Renal cortex interstitium (tissue), 11 donors: ENCODE measurements around the gene TMEM117. TPM values are rescaled to one million over a fixed set of nuclear protein-coding genes. Genes with fewer than 3 reads are reported as not detected.
A peak's percentile ranks its signal among the peaks of the same experiment; 100 is the strongest.
"Not testable (repeated sequence)": the region's sequence is repeated elsewhere in the genome, so short reads cannot be mapped to it uniquely, and the experiment has no call there.

Experiments
- DNase-seq, 11 donors: peaks; one replicate each; pipeline ENCODE4 v3.0.0-alpha.2; 2013; ENCODE audit warnings: low read depth in 9 of 11, low spot score in 4 of 11; ENCODE audit errors: extremely low read depth in 1 of 11
- polyA plus RNA-seq, 3 donors: library from polyadenylated mRNA; unstranded; fragments of 120-200 nt; gene quantifications; one replicate each; pipeline ENCODE4 v1.2.1, GENCODE V29; 2013; ENCODE audit not compliant: insufficient read length in 3 of 3

TMEM117 gene
- polyA plus RNA-seq, 3 donors = 11.5 to 12.4 (median 12.3) TPM

DNA sequence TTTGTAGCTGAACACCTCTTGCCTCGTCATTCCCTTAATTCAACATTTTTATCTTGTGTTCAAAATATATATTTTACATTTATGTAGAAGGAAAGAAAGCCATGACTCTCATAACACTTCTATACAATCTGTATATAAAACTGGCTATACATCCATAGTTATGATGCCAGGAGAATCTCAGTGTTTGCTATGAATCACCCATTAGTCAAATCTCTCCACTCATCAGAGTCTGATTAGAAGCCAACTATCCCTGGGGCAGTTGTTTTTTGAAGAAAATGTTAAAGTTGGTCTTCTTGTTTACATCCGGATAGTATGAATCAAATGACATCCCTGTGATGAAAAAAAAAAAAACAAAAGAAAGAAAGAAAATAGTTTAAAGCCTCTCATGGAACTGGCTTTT is 536.4 kb downstream of the TMEM117 start:
- no peak for DNase-seq

- DNase-seq = no peak
These were observed 539.8 kb downstream of the TMEM117 start for GRCh38 chr12:44375694-44376093.

- DNase-seq = no peak
These were observed 541.7 kb downstream of the TMEM117 start for GRCh38 chr12:44377443-44378187.

DNA sequence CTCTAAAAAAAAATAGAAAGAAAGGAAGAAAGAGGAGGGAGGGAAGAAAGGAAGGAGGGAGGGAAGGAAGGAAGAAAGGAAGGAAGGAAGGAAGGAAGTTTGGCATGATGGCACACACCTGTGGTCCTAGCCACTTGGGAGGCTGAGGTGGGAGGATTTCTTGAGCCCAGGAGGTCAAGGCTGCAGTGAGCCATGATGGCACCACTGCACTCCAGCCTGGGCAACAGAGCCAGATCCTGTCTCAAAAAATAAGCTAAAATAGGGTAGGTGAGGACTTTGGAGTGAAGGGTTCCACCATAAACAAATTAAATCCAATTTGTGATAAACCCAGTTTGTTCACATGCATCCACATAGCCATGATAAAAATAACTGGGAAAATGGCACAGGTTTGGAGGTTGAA is 543.2 kb downstream of the TMEM117 start:
- DNase-seq = not testable (repeated sequence)

- DNase-seq = no peak
These were observed 544.0 kb downstream of the TMEM117 start for GRCh38 chr12:44379831-44380230.

DNA sequence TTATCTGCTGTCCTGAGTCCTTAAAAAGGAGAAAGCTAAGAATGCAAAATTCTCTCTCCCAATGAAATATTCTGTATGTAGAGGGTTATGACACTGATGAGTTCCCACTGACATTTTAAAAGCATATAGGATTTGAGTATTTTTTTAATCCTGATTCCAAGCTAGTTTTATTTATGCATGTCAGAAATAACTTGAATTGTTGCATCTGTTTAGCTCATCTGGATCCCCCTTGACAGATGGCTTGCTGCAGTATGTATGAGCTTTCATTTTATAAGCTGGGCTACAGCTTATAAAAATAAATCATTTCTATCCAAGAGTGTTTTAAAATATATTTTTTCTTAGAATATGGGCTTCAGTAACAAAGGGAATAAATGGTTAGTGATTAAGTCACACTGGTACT is 545.0 kb downstream of the TMEM117 start:
- no peak for DNase-seq

- no peak for DNase-seq
These were observed 545.5 kb downstream of the TMEM117 start for GRCh38 chr12:44381341-44381740.

DNA sequence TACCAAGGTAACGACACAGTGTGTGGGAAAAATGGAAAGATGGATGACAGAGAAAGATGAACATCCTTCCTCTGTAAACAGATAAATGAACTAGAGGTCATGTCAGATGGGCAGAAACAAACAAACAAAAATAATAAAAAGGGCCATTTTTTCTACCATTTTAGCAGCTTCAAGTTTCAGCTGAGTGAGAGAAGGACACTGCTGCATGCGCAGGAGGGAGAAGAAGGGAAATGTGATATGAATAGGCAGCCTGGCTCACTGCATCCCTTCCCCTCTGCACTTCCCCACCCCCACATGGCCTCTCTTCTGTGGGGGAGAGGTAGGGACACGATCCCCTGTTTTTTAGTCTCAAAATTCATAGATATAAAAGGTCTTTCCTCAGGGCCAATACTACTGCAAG is 548.3 kb downstream of the TMEM117 start:
- DNase-seq = peak in 4 of 11 donors; percentile 7 to 22 (median 16)

GRCh38 chr12:44385964-44386363 is 550.1 kb downstream of the TMEM117 start:
- DNase-seq = no peak

DNA sequence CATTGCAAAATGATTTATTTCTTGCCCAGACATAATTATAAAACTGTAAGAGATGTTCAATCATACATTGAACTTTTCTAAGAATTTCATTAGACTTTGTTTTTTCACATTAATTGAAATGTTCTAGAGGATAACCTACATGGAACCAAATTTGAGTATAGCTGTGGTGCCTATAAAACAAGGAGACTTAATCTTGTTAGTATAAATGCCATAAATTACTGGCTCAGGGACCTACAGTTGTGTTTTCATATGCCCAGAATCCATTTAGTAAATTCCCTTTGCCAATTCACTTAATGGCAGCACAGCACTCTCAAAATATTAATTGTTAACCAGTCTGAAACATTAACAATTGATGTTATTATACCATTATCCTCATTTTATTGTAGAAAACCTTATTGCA is 551.7 kb downstream of the TMEM117 start:
- DNase-seq = no peak

GRCh38 chr12:44389038-44389437 is 553.2 kb downstream of the TMEM117 start:
- no peak for DNase-seq

GRCh38 chr12:44389896-44390295 is 554.0 kb downstream of the TMEM117 start:
- no peak for DNase-seq

GRCh38 chr12:44397631-44398030 is 561.8 kb downstream of the TMEM117 start:
- no peak for DNase-seq

DNA sequence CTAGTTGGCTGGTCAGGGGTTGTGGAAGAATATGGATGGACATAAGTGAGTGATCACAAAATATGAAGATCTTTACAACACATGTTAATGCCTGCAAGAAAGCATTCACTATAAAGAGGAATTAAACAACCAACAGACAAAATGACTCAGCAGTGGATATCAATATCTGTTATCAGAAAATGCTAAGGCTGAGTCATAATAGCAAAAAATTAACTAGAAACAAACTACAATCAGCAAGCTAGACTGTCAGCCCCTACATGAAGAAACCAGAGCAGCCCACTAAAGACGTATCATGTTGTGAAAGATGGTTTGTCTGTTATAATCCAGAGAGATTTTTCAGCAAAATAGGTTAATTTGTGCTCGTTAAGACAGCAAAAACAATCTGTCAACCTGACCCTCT is 567.3 kb downstream of the TMEM117 start:
- DNase-seq = no peak

GRCh38 chr12:44405297-44405696 is 569.4 kb downstream of the TMEM117 start:
- no peak for DNase-seq

DNA sequence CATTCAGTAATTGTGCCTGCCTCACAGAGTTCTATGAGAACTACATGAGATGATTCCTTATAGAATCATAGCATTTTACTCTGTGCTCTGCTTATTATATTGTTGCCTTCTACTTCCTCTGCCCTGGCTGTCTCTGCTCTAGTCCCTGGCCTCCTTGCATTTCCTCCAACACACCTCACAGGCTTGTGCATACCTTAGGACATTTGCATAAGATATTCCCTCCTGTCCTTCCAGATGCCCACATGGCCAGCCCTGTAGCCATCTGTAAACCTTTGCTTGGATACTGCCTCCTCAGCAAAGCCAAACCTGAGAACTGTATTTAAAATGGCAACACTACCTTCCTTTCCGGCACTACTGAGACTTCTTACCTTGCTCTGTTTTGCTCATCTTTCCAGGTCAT is 586.7 kb downstream of the TMEM117 start:
- DNase-seq = no peak

GRCh38 chr12:44428825-44429224 is 592.9 kb downstream of the TMEM117 start:
- no peak for DNase-seq

GRCh38 chr12:44431647-44432343 is 595.9 kb downstream of the TMEM117 start:
- no peak for DNase-seq

- DNase-seq = no peak
These were observed 597.8 kb downstream of the TMEM117 start for GRCh38 chr12:44433659-44434058.

- DNase-seq = no peak
These were observed 600.9 kb downstream of the TMEM117 start for GRCh38 chr12:44436756-44437155.
